Activated CD4-positive, alpha-beta T cell treated with anti-CD3 and anti-CD28 coated beads for 24 hours (primary cell): ENCODE measurements around the gene CCDC170.
"Not testable (repeated sequence)": the region's sequence is repeated elsewhere in the genome, so short reads cannot be mapped to it uniquely, and the experiment has no call there.

ENCODE experiments used
- DNase-seq, 2 donors: peaks; one replicate each; pipeline ENCODE4 v3.0.0-alpha.2; 2020; ENCODE audit warnings: low read depth in 2 of 2

CCDC170 gene

GRCh38 chr6:151493804-151494234 is at the start of gene CCDC170:
TSS of gene CCDC170 (plus strand) at chr6:151494017. CDS start at chr6:151494129, 112 bp downstream.
- DNase-seq, result no peak

GRCh38 chr6:151445482-151445881 is 48.3 kb upstream of the CCDC170 start:
- DNase-seq, result no peak

- no peak for DNase-seq
These were observed 46.6 kb upstream of the CCDC170 start for GRCh38 chr6:151447237-151447636.

- DNase-seq, result no peak
These were observed 45.2 kb upstream of the CCDC170 start for GRCh38 chr6:151448623-151449022.

- DNase-seq, result not testable (repeated sequence)
These were observed 42.9 kb upstream of the CCDC170 start for GRCh38 chr6:151450928-151451327.

- DNase-seq, result no peak
These were observed 42.3 kb upstream of the CCDC170 start for GRCh38 chr6:151451417-151451949.

GRCh38 chr6:151451950-151452749 is 41.7 kb upstream of the CCDC170 start, which contains the start of gene RMND1:
TSS of gene RMND1 (minus strand) at chr6:151452126. CDS start at chr6:151445811, 6,315 bp downstream.
- DNase-seq, result peak; percentile 98

GRCh38 chr6:151452750-151453427 is 40.9 kb upstream of the CCDC170 start:
- DNase-seq, result no peak

- not testable (repeated sequence) for DNase-seq
These were observed 37.9 kb upstream of the CCDC170 start for GRCh38 chr6:151455751-151456398.

GRCh38 chr6:151461673-151462072 is 32.1 kb upstream of the CCDC170 start:
- DNase-seq, result no peak

- no peak for DNase-seq
These were observed 29.1 kb upstream of the CCDC170 start for GRCh38 chr6:151464702-151465101.

GRCh38 chr6:151475653-151476523 is 17.9 kb upstream of the CCDC170 start:
- peak in 1 of 2 donors; percentile 31 for DNase-seq

GRCh38 chr6:151477726-151478125 is 16.1 kb upstream of the CCDC170 start:
- DNase-seq, result no peak

- DNase-seq, result no peak
These were observed 15.1 kb upstream of the CCDC170 start for GRCh38 chr6:151478670-151479069.

- DNase-seq, result no peak
These were observed 12.0 kb upstream of the CCDC170 start for GRCh38 chr6:151481786-151482185.

GRCh38 chr6:151482290-151482689 is 11.5 kb upstream of the CCDC170 start:
- no peak for DNase-seq

GRCh38 chr6:151483994-151484393 is 9.8 kb upstream of the CCDC170 start:
- DNase-seq, result no peak

GRCh38 chr6:151488226-151488625 is 5.6 kb upstream of the CCDC170 start:
- no peak for DNase-seq

- no peak for DNase-seq
These were observed 2.8 kb upstream of the CCDC170 start for GRCh38 chr6:151490996-151491395.

GRCh38 chr6:151493161-151493803 is 535 bp upstream of the CCDC170 start:
- DNase-seq, result no peak
